GM18517 (cell line): ENCODE measurements around the gene ZNG1B.
"Not testable (repeated sequence)": the region's sequence is repeated elsewhere in the genome, so short reads cannot be mapped to it uniquely, and the experiment has no call there.

ENCODE experiments used
- ATAC-seq: cut with Tn5 transposase; IDR thresholded peaks from one replicate; pipeline ENCODE4 v1.9.1; 2021; ENCODE audit warnings: mild to moderate bottlenecking, moderate library complexity; ENCODE audit not compliant: unreplicated experiment

Gene ZNG1B

DNA sequence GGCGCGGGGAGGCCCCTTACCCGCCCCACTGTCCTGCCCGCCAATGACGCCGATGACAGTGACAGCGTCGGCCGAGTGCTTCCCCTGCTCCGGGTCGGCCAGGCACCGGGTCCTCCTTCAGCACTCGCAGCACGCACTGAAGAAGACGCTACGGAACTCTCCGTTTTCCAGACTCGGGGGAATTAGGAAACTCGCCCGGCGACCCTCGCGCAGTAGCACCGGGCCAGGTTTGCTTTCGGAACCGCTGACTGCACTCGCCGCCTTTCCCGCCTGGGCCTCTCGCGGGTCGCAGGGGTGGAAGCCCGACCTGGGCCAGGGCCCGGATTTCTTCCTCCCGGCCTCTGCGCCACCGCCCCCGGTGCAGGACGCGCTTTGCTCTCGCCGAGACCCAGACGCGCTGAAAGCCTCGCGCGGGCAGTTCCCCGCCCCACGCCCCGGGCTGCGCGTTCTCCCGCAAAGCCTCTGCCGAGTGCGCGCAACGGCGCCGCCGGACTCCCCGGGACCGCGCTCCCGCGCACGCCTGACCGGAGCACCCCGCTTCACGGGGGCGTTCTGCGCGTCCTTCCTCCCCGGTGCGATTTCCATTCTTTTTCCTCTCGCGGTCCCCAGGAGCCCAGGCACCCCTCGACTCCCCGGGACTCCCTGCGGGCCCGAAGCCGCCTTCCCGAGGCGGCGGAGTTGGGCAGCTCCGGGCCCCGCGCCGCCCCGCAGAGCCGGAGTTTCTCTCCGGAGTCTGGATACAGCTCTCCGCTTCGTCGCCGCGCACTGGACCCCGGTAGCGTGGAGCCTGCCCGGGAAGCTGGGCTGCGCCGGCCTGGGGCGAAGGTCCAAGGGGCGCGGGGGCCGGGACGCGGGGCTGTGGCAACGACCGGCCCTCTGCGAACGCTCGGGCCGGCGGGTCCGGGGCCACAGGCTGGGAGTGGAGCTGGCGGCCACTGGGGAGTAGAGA is 65.9 kb downstream of the ZNG1B start:
- ATAC-seq, result not testable (repeated sequence)

DNA sequence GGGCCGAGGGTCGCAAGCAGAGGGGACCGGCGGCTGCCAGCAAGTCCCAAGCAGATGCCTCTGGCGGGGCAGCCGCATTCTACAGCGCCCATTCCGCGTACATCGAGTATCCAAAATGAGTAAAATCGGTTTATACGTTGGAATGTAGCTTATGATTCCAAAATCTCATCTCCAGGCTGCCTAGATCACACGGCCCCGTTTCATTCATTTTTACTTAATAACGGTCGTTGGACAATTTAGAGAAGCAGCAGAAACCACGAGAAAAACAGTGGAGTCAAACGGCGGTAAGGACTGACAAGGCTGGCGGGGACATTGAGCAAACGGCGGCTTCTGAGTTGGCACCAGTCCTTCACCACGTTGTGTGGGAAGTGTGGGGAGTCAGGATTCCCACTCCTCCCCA is 66.6 kb downstream of the ZNG1B start:
- ATAC-seq, result not testable (repeated sequence)

DNA sequence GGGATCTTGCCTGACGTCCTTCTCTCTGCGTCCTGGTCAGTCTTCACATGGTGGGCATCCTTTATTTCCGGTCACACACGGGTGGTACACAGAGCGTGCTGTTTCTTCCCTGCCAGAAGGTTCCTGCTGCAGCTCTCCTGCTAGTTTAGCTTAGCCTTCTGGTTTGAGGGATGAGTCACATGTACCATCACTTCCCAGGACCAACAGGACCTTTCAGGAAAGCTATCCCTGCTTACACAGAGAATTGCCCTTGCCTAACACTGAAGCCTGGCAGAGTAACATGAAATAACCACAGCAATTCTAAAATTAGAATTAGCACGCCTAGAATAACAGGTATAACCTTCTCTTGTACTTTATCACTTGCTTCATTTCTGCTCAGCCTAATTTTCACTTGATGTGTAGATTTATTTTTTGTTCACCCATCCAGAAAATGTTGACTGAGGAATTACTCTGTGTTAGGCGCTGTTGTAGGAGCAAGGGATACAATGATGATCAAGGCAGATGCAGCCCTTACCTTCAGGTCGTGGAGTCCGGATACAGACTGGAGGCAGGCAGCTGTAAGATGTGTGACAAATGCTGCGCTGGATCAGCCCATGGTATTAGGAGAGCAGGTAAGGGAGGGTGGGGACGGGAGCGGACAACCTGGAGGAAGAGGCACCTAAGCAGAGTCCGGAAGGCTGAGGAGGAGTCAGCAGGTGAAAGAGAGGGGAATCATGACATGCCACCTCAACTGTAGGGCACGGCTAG is 70.1 kb downstream of the ZNG1B start:
- ATAC-seq, result not testable (repeated sequence)

DNA sequence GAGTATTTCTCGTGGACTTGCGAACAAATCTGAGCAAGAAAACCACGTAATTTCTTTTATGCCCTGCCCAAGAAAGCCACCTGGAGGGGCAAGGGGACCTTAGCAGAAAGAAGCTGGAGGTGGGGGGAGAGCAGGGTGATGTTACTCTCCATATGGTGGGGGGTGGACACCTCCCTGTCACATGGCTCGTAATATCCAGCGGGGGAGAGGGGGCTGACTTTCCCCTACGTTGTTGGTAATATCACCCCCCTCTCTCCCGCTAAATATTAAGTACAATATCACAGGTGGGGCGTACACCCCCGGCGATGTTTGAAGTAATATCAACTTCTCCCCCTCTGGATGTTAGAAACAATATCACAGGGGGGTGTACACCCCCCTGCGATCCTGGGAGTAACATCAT is 70.7 kb downstream of the ZNG1B start:
- ATAC-seq, result not testable (repeated sequence)

DNA sequence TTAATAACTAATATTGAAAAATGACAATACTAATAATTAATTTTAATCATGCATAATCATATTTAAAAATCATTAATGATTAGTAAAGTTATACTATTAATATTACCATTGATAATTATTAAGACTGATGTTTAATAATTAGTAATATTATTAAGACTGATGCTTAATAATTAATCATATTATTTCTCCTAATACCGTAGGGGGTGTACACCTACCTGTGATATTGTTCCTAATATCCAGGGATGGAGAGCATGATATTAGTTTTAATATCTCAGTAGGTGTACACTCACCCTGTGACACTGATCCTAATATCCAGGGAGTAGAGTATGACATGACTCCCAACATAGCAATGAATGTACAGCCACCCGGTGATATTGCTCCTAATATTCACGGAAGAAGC is 73.4 kb downstream of the ZNG1B start:
- ATAC-seq, result not testable (repeated sequence)

DNA sequence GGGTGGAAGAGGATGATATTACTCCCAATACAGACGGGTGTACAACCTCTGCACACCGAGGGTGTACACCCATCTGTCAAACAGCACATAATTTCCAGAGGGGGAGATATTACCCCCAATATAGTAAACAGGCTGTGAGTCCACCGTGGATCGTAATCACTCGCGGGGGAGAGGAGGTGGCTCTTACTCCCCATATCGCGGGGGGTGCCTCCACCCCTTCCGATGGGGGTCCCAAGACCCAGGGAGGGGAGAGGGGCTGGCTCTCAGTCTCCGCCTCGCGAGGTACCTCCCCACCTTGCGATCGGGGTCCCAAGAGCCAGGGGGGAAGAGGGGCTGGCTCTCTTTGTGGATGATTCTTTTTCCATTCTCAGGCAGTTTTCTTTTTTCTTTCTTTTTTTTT is 74.4 kb downstream of the ZNG1B start:
- ATAC-seq, result not testable (repeated sequence)

DNA sequence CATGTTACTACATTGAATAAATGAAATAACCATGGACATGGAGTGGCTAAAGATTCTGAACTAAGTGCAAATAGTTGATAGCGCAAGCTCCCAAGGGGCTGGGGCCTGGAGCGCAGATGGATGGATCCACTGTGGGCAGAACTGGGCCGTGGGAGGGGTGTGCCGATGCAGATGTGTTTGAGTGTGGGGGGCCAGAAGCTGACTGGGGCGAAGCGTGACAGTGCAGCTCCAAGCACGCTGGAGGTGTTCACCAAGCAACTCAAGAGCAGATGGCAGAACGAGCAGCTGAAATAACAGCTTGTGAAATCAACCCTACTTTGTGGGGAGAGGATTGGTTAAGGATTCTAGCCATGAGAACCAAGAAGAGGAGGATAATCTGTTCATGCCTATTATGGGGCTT is 78.0 kb downstream of the ZNG1B start:
- ATAC-seq, result not testable (repeated sequence)

DNA sequence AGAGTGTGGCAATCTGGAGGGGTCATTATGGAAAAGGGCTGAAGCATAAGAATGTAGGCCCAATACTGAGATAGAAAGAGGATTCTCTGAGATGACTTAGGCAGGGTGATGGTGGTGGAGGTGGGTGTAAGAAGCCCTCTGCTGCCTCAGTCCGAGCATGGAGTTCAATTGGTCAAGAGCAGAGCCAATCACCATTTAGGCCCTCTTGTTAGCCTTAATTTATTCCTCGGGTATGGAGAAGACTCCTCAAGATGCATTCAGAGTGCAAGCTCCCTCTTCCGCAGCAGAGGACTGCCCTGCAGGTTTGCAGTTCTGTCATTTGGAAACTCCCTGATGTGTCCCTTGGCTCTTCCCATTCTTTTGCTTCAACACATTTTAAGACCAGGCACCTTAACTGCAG is 78.5 kb downstream of the ZNG1B start:
- ATAC-seq, result not testable (repeated sequence)

DNA sequence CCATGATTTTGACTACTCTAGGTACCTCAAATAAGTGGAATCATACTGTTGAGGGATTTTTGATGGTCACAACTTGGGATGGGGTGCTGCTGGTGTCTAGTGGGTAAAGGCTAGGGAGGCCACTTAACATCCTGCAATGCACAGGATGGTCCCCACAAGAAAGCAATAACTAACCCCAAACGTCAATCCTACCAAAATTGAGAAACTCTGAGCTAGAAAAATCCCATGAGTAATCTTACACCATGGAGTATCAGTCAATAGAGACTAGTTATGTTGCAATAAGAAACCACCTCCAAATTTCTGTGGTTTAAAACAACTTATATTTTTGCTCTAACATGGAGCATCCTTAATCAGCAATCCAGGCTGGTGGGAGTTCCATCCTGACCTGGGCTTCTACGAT is 79.5 kb downstream of the ZNG1B start:
- not testable (repeated sequence) for ATAC-seq

DNA sequence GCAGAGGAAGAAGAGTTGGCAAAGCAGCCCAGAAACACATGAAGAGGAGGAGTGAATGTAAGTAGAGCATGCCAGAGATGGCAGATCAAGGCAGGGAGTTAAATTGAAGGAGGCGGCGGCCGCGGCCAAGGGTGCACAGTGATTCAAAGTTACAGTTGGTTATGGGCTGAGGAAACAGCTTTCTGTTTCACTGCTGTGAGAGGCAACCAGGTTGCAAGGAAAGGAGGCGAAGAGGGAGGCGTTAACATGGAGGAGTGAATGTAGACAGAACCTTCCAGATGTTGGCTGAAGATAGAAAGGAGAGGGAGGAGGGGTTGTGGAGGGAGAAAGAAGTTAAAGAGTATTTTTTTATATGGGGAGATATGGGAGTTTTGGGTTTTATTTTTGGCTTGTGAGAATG is 83.3 kb downstream of the ZNG1B start:
- ATAC-seq, result not testable (repeated sequence)

DNA sequence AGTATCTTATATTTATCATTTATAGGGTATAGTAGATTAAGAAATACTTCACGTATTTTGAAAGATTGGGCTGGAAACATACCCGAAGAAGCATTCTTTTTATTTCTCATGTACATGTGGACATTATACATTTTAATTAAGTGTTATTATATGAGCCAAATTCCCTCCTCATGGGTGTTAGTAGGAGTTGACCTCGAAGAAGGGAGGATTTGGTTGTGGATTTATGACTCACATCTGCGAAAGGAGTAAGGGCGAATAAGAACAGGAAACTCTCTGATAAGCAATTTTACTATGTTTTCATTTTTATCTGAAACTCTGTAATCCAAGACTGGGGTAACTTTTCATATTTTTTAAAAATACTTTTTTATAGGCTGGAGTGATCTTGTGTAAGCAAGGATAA is 84.0 kb downstream of the ZNG1B start:
- not testable (repeated sequence) for ATAC-seq

DNA sequence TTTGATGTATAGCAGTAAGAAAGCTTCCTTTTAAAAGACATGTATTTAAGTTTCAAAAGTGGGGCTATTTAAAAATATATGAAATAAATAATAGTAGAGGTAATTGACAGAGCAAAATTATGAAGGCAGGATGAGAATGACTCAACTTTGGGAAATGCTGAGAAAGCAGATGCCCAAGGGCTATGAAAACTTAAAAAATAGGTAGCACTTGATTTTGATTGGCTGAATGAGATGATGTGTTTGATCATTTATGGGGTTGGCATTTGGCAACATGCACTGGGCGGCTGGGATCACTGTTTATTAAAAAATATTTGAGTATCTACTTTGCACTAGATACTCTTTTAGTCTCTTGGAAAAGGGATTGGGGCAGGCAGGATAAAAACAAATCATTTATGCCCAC is 87.5 kb downstream of the ZNG1B start:
- ATAC-seq, result not testable (repeated sequence)

DNA sequence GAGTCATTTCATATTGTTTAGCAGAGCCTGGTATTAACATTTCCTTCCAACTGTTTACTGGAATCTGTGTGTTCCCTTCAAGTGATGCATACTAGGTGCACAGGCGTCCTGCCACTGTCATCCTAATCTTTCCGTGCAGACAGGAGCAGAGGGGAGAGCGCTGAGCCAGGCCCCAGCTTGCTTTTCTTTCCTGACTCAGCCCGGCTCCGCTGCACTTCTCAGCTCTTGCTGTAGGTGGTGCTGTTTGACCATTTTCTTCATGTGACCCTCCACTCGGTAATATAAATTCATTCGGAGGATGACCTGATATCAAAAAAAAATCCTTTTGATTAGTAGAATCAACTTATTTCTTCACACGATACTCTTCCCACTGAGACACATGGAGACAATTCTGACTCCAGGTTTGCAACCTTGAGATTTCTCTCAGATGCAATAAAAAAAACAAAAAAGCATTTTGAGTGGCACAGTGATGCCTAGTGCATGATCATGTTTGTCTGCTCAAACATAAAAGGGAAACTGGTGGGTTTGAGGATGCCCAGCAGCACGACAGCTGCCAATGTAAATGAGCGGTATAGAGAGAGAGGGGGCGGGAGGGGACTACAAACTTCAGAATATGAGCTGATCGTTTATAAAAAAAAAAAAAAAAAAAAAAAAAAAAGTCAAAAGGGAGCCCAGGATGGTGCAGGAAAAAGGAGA is 90.0 kb downstream of the ZNG1B start:
- peak; percentile 85 for ATAC-seq

DNA sequence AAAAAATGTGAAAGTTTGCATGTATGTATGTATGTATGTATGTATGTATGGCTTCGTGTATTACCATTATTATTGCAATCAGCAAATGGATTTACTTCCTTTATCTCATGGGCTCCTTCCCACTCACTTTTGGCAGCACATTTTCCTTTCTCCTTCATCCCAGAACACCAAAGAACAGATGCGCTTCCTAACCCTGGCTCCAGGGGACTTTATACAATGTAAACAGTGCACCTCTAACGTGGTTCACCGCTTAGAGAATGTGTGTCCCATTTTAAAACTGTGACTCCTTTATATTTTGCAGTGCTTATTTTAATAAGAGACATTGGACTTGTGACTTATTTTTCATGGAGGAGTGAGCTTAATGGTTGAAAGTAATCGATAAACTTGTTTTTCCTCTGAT is 90.6 kb downstream of the ZNG1B start:
- not testable (repeated sequence) for ATAC-seq

DNA sequence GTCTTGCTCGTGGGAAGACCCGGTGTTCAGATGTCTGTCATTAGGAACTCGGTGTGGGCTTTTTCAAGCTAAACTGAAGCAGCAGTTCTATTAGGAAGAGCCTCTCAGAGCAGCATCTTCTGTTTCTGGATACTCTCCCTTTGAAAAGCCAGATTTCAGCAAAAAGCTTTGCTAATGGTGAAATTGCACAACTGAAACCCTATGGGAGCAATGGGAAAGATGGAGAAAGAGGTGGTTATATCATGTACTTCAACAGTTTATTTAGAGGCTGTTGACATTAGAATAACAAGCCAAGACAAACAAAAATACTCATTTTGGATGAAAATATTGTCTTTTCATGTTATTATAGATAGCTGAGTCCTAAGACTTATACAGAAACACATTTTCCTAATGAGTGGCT is 91.4 kb downstream of the ZNG1B start:
- not testable (repeated sequence) for ATAC-seq

DNA sequence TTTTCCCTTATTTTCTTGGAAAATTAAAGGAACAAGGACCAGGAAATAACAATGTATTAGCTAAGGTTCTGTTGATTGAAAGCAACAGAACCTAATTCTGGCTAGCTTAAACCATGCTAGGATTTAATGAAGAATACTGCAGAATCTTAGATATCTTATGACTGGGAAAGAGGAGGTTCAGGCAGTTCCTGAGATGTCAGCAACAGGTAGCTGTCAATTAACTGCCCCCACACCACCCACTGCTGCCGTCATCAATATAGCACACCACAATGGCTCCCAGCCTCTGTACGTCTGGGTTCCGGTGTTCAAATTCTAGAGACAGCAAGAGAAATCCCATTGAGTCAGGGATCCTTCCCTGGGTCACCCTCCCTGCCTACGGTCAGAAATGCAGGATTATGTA is 95.5 kb downstream of the ZNG1B start:
- not testable (repeated sequence) for ATAC-seq

DNA sequence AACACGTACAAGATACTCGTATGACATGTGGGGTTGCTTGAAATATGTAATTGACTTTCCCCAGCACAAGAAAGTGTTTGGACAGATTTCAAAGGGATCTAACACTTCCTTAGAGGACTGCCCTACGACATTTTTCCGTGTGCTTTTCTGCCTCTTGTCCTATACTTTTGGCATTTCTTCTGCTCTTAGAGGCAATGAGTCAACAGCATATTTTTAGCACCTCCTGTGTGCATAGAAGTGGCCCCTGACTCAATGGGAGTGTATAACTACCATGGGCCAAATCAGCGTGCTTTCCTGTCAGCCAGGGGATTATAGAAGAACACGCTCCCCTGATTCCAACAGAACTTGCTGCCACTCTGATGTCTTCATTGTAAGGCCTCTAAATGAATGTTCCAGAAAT is 99.1 kb downstream of the ZNG1B start:
- ATAC-seq, result not testable (repeated sequence)

DNA sequence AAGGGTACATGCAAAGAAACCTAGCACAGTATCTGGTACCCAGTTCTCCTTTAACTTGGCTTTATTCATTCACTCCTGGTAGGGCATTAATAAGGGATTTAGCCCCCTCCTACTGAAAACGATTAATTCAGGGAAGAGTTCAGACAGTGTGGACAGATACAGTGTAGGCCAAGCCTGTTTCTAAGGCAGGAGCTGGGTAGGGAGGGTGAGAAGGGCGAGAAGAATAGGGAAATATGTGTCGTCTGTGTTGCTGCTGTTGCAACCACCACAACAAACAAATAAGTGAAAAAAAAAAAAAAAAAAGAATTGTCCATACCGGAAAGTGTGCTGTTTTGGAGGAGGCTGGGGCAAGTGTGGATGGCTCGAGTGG is 103.3 kb downstream of the ZNG1B start:
- ATAC-seq, result not testable (repeated sequence)

DNA sequence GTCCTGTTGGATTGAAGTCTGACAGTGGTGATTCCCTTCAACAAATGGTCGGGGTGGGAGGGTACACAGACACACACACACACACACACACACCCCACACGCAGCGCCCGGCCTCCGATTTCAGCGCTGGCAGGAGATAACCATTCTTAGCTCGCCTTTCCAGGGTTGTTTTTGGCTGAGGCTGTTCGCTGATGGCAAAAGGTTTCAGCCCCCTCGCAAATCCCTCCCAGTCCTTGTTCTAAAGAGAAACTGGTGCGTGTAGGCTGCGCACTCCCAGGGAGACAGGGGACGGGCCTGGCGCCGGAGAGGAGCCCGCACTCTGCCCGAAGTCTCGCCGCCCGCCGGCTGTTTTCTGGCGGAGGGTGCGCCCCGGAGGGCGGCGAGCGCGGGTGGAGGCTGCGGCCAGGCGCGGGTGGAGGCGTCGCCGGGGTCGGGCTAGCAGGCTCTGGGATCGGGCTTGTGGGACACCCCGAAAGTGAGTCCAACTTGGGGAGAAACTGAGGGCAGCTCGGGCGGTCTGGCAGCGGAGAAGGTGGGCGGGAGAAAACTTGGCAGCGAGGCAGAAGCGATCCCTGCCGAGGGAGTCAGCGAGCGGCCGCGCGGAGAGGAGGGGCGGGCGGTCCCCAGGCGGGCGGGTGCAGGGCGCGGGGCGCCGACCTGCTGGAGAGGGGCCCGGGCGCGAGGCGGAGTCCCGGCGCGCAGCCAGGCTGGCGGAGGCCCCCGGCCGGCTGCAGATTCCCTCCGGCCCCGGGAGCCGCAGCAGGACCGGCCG is 103.9 kb downstream of the ZNG1B start:
- not testable (repeated sequence) for ATAC-seq

DNA sequence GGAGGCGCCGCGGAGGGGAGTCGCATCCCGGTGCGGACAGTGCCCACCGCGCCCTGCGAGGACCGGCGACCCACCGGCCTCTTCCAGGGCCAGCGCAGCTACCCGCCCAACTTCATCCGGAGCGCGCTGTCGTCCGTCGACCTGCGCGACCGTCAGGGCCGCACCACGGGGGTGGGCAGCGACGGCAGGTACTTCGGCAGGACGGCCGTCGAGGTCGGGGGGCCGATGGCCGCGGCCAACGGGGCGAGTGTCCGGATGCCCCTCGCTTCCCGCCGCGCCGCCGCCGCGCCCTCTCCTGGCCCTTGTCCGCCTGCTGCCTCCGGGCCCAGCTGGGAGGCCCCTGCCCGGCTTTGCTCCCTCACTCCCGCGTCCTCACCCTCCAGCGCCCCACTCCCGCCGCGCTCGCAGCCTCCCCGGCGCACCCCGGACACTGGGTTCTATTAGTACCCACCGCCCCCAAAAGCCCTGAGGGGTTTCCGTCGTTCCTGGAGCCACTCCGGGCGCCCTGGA is 104.5 kb downstream of the ZNG1B start:
- ATAC-seq, result not testable (repeated sequence)
